Transverse colon (tissue), 3 donors: ENCODE measurements around the gene PPFIA3.

ENCODE experiments used
- CTCF ChIP-seq, 5 experiments: fragments of 200-600 bp in 3 of 5; fragments of 450-650 bp in 2 of 5; sonication (generic) in 3 of 5; IDR thresholded peaks; 1 replicate in 2 of 5; 2 replicates in 3 of 5; pipeline ENCODE4 v1.5.1; 2016 to 2017; ENCODE audit warnings: antibody characterized with exemption in 5 of 5, inconsistent platforms in 3 of 5, mild to moderate bottlenecking in 2 of 5, moderate library complexity in 1 of 5
- POLR2A ChIP-seq: fragments of 450-650 bp; IDR thresholded peaks from one replicate; pipeline ENCODE4 v1.6.1; 2016; ENCODE audit warnings: antibody characterized with exemption, mild to moderate bottlenecking, moderate library complexity

- TF ChIP-seq CTCF (IDR thresholded peaks at IDR 0.05) (peak in 1 of 5 experiments; percentile 28), POLR2A (no peak)
These were observed 46.5 kb downstream of the PPFIA3 start for GRCh38 chr19:49165865-49166301.
